GM12865 (cell line): ENCODE data around the gene CFAP161.
A peak's percentile ranks its signal among the peaks of the same experiment; 100 is the strongest.

Source experiments
- DNase-seq: peaks from one replicate; pipeline ENCODE4 v3.0.0; 2010; ENCODE audit warnings: low read depth
- H3K4me3 ChIP-seq: 2 replicates; pipeline ENCODE4 v1.5.1; 2011; ENCODE audit warnings: mild to moderate bottlenecking, low read depth, low read length, control low read depth
- TF ChIP-seq, protein P1 (sequence below): IDR thresholded peaks from 2 replicates; pipeline ENCODE4 v1.5.1; 2011; ENCODE audit warnings: low read length, control low read depth, low read depth, inconsistent platforms; ENCODE audit not compliant: insufficient read depth; ENCODE audit errors: missing control alignments

CFAP161 gene

DNA sequence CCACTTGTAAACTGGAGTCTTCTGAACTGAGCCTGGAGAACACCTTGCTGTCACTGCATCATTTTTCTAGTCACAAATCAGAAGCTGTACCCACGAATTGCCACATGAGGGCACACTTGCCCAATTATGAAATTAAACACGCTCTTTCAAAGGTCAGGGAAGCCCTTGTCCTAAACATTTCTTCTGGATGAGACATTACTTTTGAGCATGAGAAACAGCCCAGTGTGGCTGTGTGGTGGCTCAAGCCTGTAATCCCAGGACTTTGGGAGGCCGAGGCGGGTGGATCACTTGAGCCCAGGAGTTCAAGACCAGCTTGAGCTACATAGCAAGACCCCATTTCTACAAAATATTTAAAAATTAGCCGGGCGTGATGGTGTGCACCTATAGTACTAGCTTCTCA is 27.5 kb upstream of the CFAP161 start:
- DNase-seq = peak; percentile 60
- TF ChIP-seq, protein P1, sequence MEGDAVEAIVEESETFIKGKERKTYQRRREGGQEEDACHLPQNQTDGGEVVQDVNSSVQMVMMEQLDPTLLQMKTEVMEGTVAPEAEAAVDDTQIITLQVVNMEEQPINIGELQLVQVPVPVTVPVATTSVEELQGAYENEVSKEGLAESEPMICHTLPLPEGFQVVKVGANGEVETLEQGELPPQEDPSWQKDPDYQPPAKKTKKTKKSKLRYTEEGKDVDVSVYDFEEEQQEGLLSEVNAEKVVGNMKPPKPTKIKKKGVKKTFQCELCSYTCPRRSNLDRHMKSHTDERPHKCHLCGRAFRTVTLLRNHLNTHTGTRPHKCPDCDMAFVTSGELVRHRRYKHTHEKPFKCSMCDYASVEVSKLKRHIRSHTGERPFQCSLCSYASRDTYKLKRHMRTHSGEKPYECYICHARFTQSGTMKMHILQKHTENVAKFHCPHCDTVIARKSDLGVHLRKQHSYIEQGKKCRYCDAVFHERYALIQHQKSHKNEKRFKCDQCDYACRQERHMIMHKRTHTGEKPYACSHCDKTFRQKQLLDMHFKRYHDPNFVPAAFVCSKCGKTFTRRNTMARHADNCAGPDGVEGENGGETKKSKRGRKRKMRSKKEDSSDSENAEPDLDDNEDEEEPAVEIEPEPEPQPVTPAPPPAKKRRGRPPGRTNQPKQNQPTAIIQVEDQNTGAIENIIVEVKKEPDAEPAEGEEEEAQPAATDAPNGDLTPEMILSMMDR = peak; percentile 72
- no peak overlapping the region for H3K4me3 ChIP-seq

DNA sequence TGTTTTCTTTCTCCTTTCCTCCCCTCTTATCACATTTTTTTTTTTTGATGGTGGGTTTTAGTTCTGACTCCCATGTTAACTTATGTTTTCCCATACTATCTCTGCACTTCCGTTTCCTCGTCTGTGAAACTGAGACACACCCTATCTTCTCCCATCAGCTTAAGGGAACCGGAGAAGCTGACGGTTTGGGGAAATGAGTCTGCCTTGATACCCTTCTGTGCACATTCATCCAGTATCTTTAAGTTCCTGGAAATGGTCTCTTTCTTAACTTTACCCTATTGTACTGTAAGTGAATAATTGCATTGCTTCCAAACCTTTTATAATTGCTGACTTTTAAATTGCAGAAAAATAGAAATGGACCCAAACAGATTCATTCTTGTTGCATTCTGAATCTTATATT is 26.2 kb upstream of the CFAP161 start:
- TF ChIP-seq, protein P1 = no peak
- H3K4me3 ChIP-seq = no peak overlapping the region
- DNase-seq = no peak

DNA sequence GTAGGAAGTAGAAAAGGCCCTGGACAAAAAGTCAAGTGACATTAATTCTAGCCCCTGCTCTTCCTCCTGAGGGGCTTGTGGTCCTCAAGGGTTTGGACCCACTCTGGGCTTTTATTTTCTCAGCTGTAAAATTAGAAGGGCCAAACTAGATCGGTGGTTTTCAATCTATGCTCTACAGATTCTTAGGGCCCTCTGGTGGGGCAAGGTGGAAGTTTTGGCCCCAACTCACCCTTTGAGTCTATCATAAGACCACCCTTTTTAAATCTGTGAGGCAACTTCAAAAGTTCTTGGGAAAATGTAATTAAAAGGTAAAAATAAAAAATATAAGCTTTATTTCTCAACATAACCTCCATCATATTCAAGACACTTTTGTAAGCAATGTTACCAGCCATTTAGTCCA is 25.6 kb upstream of the CFAP161 start:
- DNase-seq = peak; percentile 20
- no peak overlapping the region for H3K4me3 ChIP-seq
- TF ChIP-seq, protein P1 = peak; percentile 51

DNA sequence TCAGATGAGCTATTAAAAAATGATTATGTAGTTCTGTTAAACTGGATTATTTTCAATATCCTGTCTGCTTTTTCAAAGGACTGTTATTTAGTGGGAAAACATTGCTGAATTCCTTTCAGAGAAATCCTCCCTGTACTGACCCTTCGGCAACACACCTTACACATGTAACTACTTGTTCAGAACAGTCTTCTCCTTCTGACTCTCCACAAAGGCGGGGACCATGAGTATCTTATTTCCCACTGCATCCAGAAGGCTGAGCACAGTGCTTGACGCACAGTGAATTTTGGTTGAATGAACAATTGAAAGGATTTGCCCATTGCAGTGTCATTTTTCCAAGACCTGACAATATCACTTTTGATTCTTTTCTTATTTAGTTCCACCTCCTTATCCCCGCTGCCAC is 23.1 kb upstream of the CFAP161 start:
- no peak overlapping the region for H3K4me3 ChIP-seq

DNA sequence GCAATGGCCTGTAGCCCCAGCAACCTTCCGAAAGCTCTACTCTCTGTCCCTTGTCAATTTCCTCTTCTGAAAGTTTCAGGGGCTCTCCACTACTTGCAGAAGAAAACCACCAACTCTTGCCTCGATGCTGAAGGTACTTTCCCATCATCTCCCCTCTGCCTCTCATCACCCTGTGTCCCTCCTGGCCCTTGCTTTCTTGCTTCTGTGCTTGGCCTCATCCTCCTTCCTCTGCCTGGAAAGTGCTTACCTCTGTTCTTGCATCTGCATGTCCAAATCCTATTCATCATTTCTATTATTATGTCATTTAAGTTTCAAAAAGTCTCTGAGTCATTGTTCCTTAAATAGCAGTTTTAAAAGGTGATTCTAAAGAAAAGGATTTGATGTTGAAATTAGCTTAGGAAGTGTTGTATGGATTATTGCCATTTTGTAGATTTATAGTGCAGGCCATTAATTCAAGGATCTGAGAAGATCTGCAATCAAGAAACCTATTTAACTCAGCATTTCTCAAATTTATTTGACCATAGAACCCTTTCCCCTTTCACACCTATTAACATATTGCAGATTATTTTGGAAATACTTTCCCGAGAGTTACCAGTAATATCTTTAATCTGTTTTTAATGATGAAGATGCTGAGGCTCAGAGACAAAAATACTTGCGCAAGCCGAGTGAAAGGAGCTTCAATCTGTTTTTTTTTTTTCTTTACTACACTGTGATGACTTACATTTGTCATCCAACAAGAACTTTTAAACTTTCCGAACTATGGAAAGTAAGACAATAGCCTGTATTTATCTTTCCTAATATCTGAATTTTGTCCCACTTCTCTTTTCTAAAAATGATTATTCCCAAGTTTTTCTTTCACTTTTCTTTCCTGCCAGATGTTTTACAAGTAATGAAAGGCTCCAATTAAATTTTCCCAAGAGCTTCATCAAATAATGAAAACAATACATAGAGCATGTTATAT is 22.3 kb upstream of the CFAP161 start:
- DNase-seq = peak; percentile 77
- no peak overlapping the region for H3K4me3 ChIP-seq
- TF ChIP-seq, protein P1 = no peak

More for the DNA sequence above, 23.1 kb upstream of the CFAP161 start:
- no peak for DNase-seq
- TF ChIP-seq, protein P1 = no peak

DNA sequence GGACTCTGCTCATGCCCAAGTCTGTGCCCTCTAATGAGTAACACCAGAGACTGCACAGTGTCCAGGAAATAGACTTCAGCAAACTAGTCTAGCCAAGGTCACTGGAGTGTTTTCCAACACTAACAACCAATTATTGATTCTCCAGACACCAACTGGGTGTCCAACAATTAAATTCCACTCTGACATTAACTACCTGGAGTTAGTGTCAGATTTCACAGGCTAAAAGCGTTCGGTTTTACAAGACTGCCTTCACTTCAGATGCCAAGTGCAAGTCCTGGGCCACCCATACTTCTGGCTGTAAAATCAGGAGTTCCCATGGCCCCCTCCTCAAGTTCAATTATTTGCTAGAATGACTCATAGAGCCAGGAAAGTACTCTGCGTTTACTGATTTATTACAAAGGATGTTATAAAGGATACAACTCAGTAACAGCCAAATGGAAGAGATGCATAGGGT is 20.8 kb upstream of the CFAP161 start:
- TF ChIP-seq, protein P1 = no peak
- DNase-seq = no peak
- no peak overlapping the region for H3K4me3 ChIP-seq

DNA sequence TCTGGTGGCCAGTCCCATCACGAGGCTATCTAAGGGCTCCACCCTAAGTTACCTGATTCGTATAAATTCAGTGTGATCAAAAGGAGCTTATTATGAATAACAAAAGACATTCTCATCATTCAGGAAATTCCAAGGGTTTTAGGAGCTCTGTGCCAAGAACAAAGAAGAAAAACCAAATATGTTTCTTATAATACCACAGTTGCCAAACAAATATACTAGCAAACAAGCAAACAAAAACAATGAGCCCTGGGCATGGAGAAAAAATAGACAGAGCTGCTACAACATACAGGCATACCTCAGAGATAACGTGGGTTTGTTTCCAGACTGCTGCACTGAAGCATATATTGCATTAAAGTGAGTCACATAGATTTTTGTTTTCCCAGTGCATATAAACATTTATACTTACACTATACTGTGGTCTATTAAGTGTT is 20.2 kb upstream of the CFAP161 start:
- TF ChIP-seq, protein P1 = no peak
- DNase-seq = no peak

More for the DNA sequence above, 20.2 kb upstream of the CFAP161 start:
- no peak overlapping the region for H3K4me3 ChIP-seq
